ENCODE results near the gene MCM9.

Gene MCM9

DNA sequence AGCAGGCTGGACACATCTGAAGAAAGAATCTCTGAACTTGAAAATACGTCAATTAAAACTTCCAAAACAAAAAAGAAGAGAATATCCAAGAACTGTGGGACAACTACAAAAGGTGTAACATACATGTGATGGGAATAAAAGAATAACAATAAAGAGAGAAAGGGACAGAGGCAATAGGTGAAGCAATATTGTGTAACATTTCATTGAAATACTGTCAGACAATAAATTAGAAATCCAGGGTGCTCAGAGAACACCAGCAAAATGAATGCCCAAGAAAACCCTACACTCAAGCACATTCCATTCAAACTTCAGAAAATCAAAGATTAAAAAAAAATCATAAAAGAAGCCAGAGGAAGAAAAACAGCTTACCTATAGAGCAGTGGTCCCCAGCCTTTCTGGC, 74.6 kb downstream of the MCM9 start:
- H3K9ac ChIP-seq (ENCODE audit: low read length): no peak overlapping the region
- no peak overlapping the region for H3K4me2 ChIP-seq (ENCODE audit: low read length)
- peaks cover 11% of the 10 kb centered on the region; the same call in 1 of the 2 replicates for H3K4me1 ChIP-seq (ENCODE audit: low read length)
- no peaks in the 10 kb centered on the region for H3K36me3 ChIP-seq (replicated peaks; ENCODE audit: low read depth, low read length)
- no peaks in the 10 kb centered on the region for H4K20me1 ChIP-seq (ENCODE audit: insufficient read depth, low read length)
- no peaks in the 10 kb centered on the region; the same call in 1 of the 2 replicates for H3K79me2 ChIP-seq (ENCODE audit: low read length)
- H3K9me3 ChIP-seq (ENCODE audit: insufficient read depth, low read length): no peaks in the 10 kb centered on the region; the same call in 1 of the 2 replicates
- no peak overlapping the region for H3K27ac ChIP-seq (ENCODE audit: low read length)
- no peak for TF ChIP-seq EZH2phosphoT487 (IDR thresholded peaks at IDR 0.05; ENCODE audit: low read depth)
- TF ChIP-seq, protein P1, sequence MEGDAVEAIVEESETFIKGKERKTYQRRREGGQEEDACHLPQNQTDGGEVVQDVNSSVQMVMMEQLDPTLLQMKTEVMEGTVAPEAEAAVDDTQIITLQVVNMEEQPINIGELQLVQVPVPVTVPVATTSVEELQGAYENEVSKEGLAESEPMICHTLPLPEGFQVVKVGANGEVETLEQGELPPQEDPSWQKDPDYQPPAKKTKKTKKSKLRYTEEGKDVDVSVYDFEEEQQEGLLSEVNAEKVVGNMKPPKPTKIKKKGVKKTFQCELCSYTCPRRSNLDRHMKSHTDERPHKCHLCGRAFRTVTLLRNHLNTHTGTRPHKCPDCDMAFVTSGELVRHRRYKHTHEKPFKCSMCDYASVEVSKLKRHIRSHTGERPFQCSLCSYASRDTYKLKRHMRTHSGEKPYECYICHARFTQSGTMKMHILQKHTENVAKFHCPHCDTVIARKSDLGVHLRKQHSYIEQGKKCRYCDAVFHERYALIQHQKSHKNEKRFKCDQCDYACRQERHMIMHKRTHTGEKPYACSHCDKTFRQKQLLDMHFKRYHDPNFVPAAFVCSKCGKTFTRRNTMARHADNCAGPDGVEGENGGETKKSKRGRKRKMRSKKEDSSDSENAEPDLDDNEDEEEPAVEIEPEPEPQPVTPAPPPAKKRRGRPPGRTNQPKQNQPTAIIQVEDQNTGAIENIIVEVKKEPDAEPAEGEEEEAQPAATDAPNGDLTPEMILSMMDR (IDR thresholded peaks at IDR 0.05; ENCODE audit: low read depth, low read length): no peak
- H3K4me3 ChIP-seq (ENCODE audit: low read length): no peak overlapping the region
- H2AFZ ChIP-seq (ENCODE audit: low read depth, low read length): no peak overlapping the region
- no peaks in the 10 kb centered on the region for H3K27me3 ChIP-seq (ENCODE audit: low read depth, low read length)

DNA sequence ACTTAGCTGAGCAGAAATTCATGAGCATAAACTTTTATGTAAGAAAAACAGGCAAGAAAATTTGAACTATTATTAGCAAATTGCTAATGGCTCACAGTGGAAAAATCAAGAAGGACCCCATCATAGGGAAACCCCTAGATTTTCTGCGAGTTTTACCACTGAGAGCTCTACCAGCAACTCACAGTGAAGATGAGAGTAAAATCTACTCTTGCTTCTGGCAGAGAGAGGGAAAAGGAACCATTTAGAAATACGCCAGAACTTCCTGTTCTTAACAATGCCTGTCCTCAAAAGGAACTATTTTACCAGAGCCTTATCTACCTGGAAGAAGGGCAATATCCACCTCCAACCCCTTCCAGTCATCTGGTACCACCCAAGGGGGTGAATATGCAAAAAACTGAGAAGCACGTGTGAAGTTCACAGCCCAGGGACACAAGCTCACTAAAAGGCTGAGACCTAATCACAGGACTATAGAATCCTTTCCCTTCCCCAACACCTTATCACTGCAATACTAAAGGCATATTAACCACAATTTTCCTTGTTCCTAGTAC, 75.4 kb downstream of the MCM9 start:
- Histone ChIP-seq H4K20me1 (ENCODE audit: insufficient read depth, low read length) (no peaks in the 10 kb centered on the region), H3K27ac (ENCODE audit: low read length) (no peak overlapping the region), H3K79me2 (ENCODE audit: low read length) (no peaks in the 10 kb centered on the region; the same call in 1 of the 2 replicates), H2AFZ (ENCODE audit: low read depth, low read length) (no peak overlapping the region), H3K9ac (ENCODE audit: low read length) (no peak overlapping the region), H3K9me3 (ENCODE audit: insufficient read depth, low read length) (no peaks in the 10 kb centered on the region; the same call in 1 of the 2 replicates), H3K4me1 (ENCODE audit: low read length) (peaks cover 7% of the 10 kb centered on the region; the same call in 1 of the 2 replicates), H3K27me3 (ENCODE audit: low read depth, low read length) (no peaks in the 10 kb centered on the region), H3K4me3 (ENCODE audit: low read length) (no peak overlapping the region), H3K4me2 (ENCODE audit: low read length) (no peak overlapping the region), H3K36me3 (replicated peaks; ENCODE audit: low read depth, low read length) (no peaks in the 10 kb centered on the region)
- TF ChIP-seq EZH2phosphoT487 (IDR thresholded peaks at IDR 0.05; ENCODE audit: low read depth): no peak
- TF ChIP-seq, protein P1 (IDR thresholded peaks at IDR 0.05; ENCODE audit: low read depth, low read length): no peak

DNA sequence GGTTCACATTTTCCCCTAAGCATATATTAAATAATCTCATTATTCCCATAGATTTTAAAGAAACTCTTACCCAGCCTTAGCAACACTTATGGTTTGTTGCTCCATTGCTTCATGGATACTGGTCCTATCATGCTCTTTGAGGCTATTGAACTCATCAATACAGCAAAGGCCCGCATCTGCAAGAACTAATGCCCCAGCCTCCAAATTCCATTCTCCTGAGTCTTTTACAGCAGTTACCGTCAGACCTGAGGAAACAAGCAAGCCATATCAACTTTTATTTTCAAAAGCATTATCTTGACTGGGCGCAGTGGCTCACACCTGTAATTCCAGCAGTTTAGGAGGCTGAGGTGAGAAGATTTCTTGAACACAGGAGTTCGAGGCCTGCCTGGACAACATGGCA, 78.7 kb downstream of the MCM9 start:
- no peaks in the 10 kb centered on the region for H4K20me1 ChIP-seq (ENCODE audit: insufficient read depth, low read length)
- no peaks in the 10 kb centered on the region; the same call in 1 of the 2 replicates for H3K9me3 ChIP-seq (ENCODE audit: insufficient read depth, low read length)
- TF ChIP-seq, protein P1 (IDR thresholded peaks at IDR 0.05; ENCODE audit: low read depth, low read length): no peak
- no peak for TF ChIP-seq EZH2phosphoT487 (IDR thresholded peaks at IDR 0.05; ENCODE audit: low read depth)
- no peaks in the 10 kb centered on the region for H3K27me3 ChIP-seq (ENCODE audit: low read depth, low read length)
- H3K4me1 ChIP-seq (ENCODE audit: low read length): 0 out of 2 replicates have a peak, but pooled peaks cover 3% of the 10 kb centered on the region
- no peak overlapping the region for H3K4me2 ChIP-seq (ENCODE audit: low read length)
- H3K79me2 ChIP-seq (ENCODE audit: low read length): no peaks in the 10 kb centered on the region; the same call in 1 of the 2 replicates
- H3K4me3 ChIP-seq (ENCODE audit: low read length): no peak overlapping the region
- H3K27ac ChIP-seq (ENCODE audit: low read length): no peak overlapping the region
- no peak overlapping the region for H2AFZ ChIP-seq (ENCODE audit: low read depth, low read length)
- H3K9ac ChIP-seq (ENCODE audit: low read length): no peak overlapping the region
- H3K36me3 ChIP-seq (replicated peaks; ENCODE audit: low read depth, low read length): no peaks in the 10 kb centered on the region

DNA sequence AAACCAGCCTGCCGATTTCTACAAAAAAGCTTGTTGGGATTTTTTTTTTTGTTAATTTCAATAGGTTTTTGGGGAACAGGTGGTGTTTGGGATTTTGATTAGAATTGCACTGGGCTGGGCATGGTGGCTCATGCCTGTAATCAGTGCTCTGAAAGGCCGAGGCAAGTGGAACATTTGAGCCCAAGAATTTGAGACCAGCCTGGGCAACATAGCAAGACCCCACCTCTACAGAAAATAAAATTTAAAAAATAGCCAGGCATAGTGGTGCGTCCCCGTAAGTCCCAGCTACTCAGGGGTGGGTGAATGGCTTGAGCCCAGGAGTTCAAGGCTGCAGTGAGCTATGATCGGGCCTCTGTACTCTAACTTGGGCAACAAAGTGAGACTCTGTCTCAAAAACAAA, 81.6 kb downstream of the MCM9 start:
- Histone ChIP-seq H3K79me2 (ENCODE audit: low read length) (no peaks in the 10 kb centered on the region), H3K4me1 (ENCODE audit: low read length) (no peaks in the 10 kb centered on the region), H2AFZ (ENCODE audit: low read depth, low read length) (no peak overlapping the region), H3K36me3 (replicated peaks; ENCODE audit: low read depth, low read length) (no peaks in the 10 kb centered on the region), H3K9ac (ENCODE audit: low read length) (no peak overlapping the region), H3K27me3 (ENCODE audit: low read depth, low read length) (no peaks in the 10 kb centered on the region), H3K27ac (ENCODE audit: low read length) (no peak overlapping the region), H3K4me3 (ENCODE audit: low read length) (no peak overlapping the region), H3K9me3 (ENCODE audit: insufficient read depth, low read length) (no peaks in the 10 kb centered on the region), H4K20me1 (ENCODE audit: insufficient read depth, low read length) (no peaks in the 10 kb centered on the region), H3K4me2 (ENCODE audit: low read length) (no peak overlapping the region)
- no peak for TF ChIP-seq EZH2phosphoT487 (IDR thresholded peaks at IDR 0.05; ENCODE audit: low read depth)
- TF ChIP-seq, protein P1 (IDR thresholded peaks at IDR 0.05; ENCODE audit: low read depth, low read length): no peak
